ENCODE measurements around the gene ELOVL2. TPM values are rescaled to one million over a fixed set of nuclear protein-coding genes. Genes with fewer than 3 reads are reported as not detected.

ELOVL2 gene
- polyA plus RNA-seq, 1 donor (not counting 4 experiments of a cell fraction or from before 2014, with no cell fraction given) = 0.05 TPM

DNA sequence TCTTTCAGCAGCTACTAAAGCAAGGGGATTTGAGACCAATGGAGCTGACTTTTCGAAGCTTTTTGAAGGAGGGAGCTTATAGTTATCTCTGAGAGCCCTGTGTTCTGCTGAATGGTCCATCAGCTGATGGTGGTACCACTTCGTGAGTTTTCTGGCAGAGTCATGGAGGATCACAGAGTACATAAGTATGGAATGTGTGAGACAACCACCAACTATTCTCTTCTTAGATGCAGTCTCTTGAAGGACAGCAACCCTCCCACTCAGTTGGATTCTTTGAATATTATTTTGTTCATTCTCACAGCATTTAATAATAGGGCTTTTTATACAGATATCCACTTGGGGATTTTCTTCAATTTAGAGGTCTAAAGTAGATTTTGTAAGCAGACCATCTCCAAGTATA is 75.3 kb downstream of the ELOVL2 start:
- DNase-seq (ENCODE audit: low read depth, low spot score) = no peak
- dilution Hi-C loops (cut with MboI; ENCODE audit: extremely low pct_ligation_motif_present, low sequenced_read_pairs) = loop anchor here (25.0 kb wide), 1 partner anchor 94 kb away; no protein-coding TSS in a partner anchor
- no peaks in the 10 kb centered on the region for H4K20me1 ChIP-seq (ENCODE audit: control insufficient read depth, extremely low read depth, insufficient read depth, low read length)
- no peaks in the 10 kb centered on the region for H3K9me3 ChIP-seq (ENCODE audit: control insufficient read depth, low read depth, low read length)
- H3K4me1 ChIP-seq (ENCODE audit: control insufficient read depth, extremely low read depth, insufficient read depth, low read length) = no peaks in the 10 kb centered on the region
- H3K9ac ChIP-seq (ENCODE audit: control insufficient read depth, extremely low read depth, insufficient read depth, low read length) = no peak overlapping the region
- no peak overlapping the region for H2AFZ ChIP-seq (ENCODE audit: control insufficient read depth, low read length)
- no peak overlapping the region for H3K4me3 ChIP-seq (ENCODE audit: control insufficient read depth in 2 of 3, extremely low read depth in 1 of 3, insufficient read depth in 2 of 3, low read depth in 1 of 3, low read length in 3 of 3)
- no peak for FAIRE-seq
- H3K4me2 ChIP-seq (ENCODE audit: control insufficient read depth, extremely low read depth, insufficient read depth, low read depth, low read length) = no peak overlapping the region
- H3K36me3 ChIP-seq (ENCODE audit: control insufficient read depth in 2 of 2, extremely low read depth in 1 of 2, insufficient read depth in 2 of 2, low read length in 2 of 2) = no peaks in the 10 kb centered on the region
- no peaks in the 10 kb centered on the region for H3K79me2 ChIP-seq (ENCODE audit: control insufficient read depth, insufficient read depth, low read length)
- H3K9me1 ChIP-seq (ENCODE audit: control insufficient read depth, extremely low read depth, insufficient read depth, low read length) = no peaks in the 10 kb centered on the region
- no peaks in the 10 kb centered on the region for H3K27me3 ChIP-seq (ENCODE audit: control insufficient read depth, extremely low read depth, insufficient read depth, low read length)
- no peak overlapping the region for H3K27ac ChIP-seq (ENCODE audit: control insufficient read depth, insufficient read depth, low read length)
- no peak for TF ChIP-seq EZH2 (IDR thresholded peaks at IDR 0.05; ENCODE audit: low read length)
- TF ChIP-seq, protein P1, sequence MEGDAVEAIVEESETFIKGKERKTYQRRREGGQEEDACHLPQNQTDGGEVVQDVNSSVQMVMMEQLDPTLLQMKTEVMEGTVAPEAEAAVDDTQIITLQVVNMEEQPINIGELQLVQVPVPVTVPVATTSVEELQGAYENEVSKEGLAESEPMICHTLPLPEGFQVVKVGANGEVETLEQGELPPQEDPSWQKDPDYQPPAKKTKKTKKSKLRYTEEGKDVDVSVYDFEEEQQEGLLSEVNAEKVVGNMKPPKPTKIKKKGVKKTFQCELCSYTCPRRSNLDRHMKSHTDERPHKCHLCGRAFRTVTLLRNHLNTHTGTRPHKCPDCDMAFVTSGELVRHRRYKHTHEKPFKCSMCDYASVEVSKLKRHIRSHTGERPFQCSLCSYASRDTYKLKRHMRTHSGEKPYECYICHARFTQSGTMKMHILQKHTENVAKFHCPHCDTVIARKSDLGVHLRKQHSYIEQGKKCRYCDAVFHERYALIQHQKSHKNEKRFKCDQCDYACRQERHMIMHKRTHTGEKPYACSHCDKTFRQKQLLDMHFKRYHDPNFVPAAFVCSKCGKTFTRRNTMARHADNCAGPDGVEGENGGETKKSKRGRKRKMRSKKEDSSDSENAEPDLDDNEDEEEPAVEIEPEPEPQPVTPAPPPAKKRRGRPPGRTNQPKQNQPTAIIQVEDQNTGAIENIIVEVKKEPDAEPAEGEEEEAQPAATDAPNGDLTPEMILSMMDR (optimal IDR thresholded peaks at IDR 0.05 in 1 of 3, IDR thresholded peaks at IDR 0.05 in 1 of 3, conservative IDR thresholded peaks at IDR 0.05 in 1 of 3; ENCODE audit: extremely low read depth in 1 of 3, insufficient read depth in 2 of 3, low read length in 3 of 3) = no peak

DNA sequence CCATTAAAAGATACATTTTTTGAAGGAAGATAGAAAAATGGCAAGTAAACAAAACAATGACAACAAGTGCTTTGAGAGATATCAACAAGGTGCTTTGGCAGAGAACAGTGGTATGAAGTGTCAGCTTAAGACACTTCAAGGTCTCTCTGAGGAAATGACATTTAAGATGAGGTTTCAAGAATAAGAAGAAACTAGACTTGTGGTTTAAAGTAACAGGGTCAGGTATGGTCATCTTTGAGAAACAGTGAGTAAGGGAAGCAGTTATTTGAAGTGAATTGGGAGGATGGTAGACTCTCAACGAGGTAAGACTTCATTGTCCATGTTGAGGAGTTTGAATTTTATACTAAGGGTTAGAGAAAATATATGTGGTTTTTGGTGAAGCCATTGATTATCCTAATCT is 79.4 kb downstream of the ELOVL2 start:
- H3K36me3 ChIP-seq (ENCODE audit: control insufficient read depth in 2 of 2, extremely low read depth in 1 of 2, insufficient read depth in 2 of 2, low read length in 2 of 2) = no peaks in the 10 kb centered on the region
- no peak overlapping the region for H3K27ac ChIP-seq (ENCODE audit: control insufficient read depth, insufficient read depth, low read length)
- H3K4me1 ChIP-seq (ENCODE audit: control insufficient read depth, extremely low read depth, insufficient read depth, low read length) = peaks cover 5% of the 10 kb centered on the region
- TF ChIP-seq, protein P1 (optimal IDR thresholded peaks at IDR 0.05 in 1 of 3, IDR thresholded peaks at IDR 0.05 in 1 of 3, conservative IDR thresholded peaks at IDR 0.05 in 1 of 3; ENCODE audit: extremely low read depth in 1 of 3, insufficient read depth in 2 of 3, low read length in 3 of 3) = no peak
- no peak for TF ChIP-seq EZH2 (IDR thresholded peaks at IDR 0.05; ENCODE audit: low read length)
- H3K4me2 ChIP-seq (ENCODE audit: control insufficient read depth, extremely low read depth, insufficient read depth, low read depth, low read length) = no peak overlapping the region
- no peaks in the 10 kb centered on the region for H3K9me3 ChIP-seq (ENCODE audit: control insufficient read depth, low read depth, low read length)
- no peaks in the 10 kb centered on the region for H3K27me3 ChIP-seq (ENCODE audit: control insufficient read depth, extremely low read depth, insufficient read depth, low read length)
- dilution Hi-C loops (cut with MboI; ENCODE audit: extremely low pct_ligation_motif_present, low sequenced_read_pairs) = loop anchor here (25.0 kb wide), 1 partner anchor 98 kb away; no protein-coding TSS in a partner anchor
- no peak for DNase-seq (ENCODE audit: low read depth, low spot score)
- H3K79me2 ChIP-seq (ENCODE audit: control insufficient read depth, insufficient read depth, low read length) = no peaks in the 10 kb centered on the region
- no peak for FAIRE-seq
- no peak overlapping the region for H3K9ac ChIP-seq (ENCODE audit: control insufficient read depth, extremely low read depth, insufficient read depth, low read length)
- H2AFZ ChIP-seq (ENCODE audit: control insufficient read depth, low read length) = no peak overlapping the region
- H4K20me1 ChIP-seq (ENCODE audit: control insufficient read depth, extremely low read depth, insufficient read depth, low read length) = no peaks in the 10 kb centered on the region
- H3K4me3 ChIP-seq (ENCODE audit: control insufficient read depth in 2 of 3, extremely low read depth in 1 of 3, insufficient read depth in 2 of 3, low read depth in 1 of 3, low read length in 3 of 3) = no peak overlapping the region
- no peaks in the 10 kb centered on the region for H3K9me1 ChIP-seq (ENCODE audit: control insufficient read depth, extremely low read depth, insufficient read depth, low read length)
